ENCODE measurements around the gene TLCD4.

TLCD4 gene

GRCh38 chr1:95096218-95096841, 20.8 kb upstream of the TLCD4 start:
- DNase-seq, result no peak

GRCh38 chr1:95097426-95097825, 19.7 kb upstream of the TLCD4 start:
- no peak for DNase-seq

GRCh38 chr1:95098196-95098595, 19.0 kb upstream of the TLCD4 start:
- DNase-seq, result peak; percentile 45 to 79

- no peak for DNase-seq
Observed at GRCh38 chr1:95108792-95109191, 8.4 kb upstream of the TLCD4 start.

- DNase-seq, result no peak
Observed at GRCh38 chr1:95111014-95111413, 6.1 kb upstream of the TLCD4 start.

GRCh38 chr1:95113684-95114083, 3.5 kb upstream of the TLCD4 start:
- DNase-seq, result no peak

GRCh38 chr1:95115708-95116137, 1.4 kb upstream of the TLCD4 start:
- DNase-seq, result no peak

GRCh38 chr1:95116580-95117206, 462 bp upstream of the TLCD4 start:
- peak; percentile 10 to 27 for DNase-seq

- DNase-seq, result no peak
Observed at GRCh38 chr1:95118067-95118499, 928 bp downstream of the TLCD4 start.

- no peak for DNase-seq
Observed at GRCh38 chr1:95118710-95119109, 1.6 kb downstream of the TLCD4 start.

- no peak for DNase-seq
Observed at GRCh38 chr1:95119273-95119672, 2.1 kb downstream of the TLCD4 start.

GRCh38 chr1:95122151-95122697, 5.1 kb downstream of the TLCD4 start:
- no peak for DNase-seq

- DNase-seq, result no peak
Observed at GRCh38 chr1:95124342-95124741, 7.2 kb downstream of the TLCD4 start.

GRCh38 chr1:95126366-95126765, 9.2 kb downstream of the TLCD4 start:
- no peak for DNase-seq

- DNase-seq, result no peak
Observed at GRCh38 chr1:95126846-95127245, 9.7 kb downstream of the TLCD4 start.

GRCh38 chr1:95127380-95127779, 10.2 kb downstream of the TLCD4 start:
- DNase-seq, result no peak

GRCh38 chr1:95132762-95133161, 15.6 kb downstream of the TLCD4 start:
- DNase-seq, result no peak

GRCh38 chr1:95133687-95134086, 16.5 kb downstream of the TLCD4 start:
- DNase-seq, result no peak

GRCh38 chr1:95138223-95138622, 21.1 kb downstream of the TLCD4 start:
- no peak for DNase-seq

- no peak for DNase-seq
Observed at GRCh38 chr1:95139039-95139438, 21.9 kb downstream of the TLCD4 start.

GRCh38 chr1:95140791-95141190, 23.6 kb downstream of the TLCD4 start:
- no peak for DNase-seq

- DNase-seq, result no peak
Observed at GRCh38 chr1:95145493-95145892, 28.3 kb downstream of the TLCD4 start.

- no peak for DNase-seq
Observed at GRCh38 chr1:95146637-95147036, 29.5 kb downstream of the TLCD4 start.

- no peak for DNase-seq
Observed at GRCh38 chr1:95154096-95154495, 36.9 kb downstream of the TLCD4 start.

Data from inflammatory macrophage (primary cell).